Peyer's patch (tissue), 4 donors: Measurements from ENCODE around the gene LPAR1. TPM values are rescaled to one million over a fixed set of nuclear protein-coding genes. Genes with fewer than 3 reads are reported as not detected.

Experiments
- DNase-seq, 3 donors: peaks; one replicate each; pipeline ENCODE4 v3.0.0-alpha.2; 2017 to 2019
- H3K27ac ChIP-seq, 4 donors: fragments of 200-600 bp; sonication (generic); one replicate each; pipeline ENCODE4 v1.5.1; 2016 to 2019
- H3K27me3 ChIP-seq, 2 donors: fragments of 200-600 bp; sonication (generic); one replicate each; pipeline ENCODE4 v1.5.1; 2019
- H3K36me3 ChIP-seq, 3 donors: fragments of 200-600 bp; sonication (generic); one replicate each; pipeline ENCODE4 v1.5.1; 2016 to 2019
- H3K4me1 ChIP-seq, 4 donors: fragments of 200-600 bp; sonication (generic); one replicate each; pipeline ENCODE4 v1.5.1; 2016 to 2019
- H3K4me3 ChIP-seq, 4 donors: fragments of 200-600 bp; sonication (generic); 1 replicate in 3 of 4; 2 replicates in 1 of 4; pipeline ENCODE4 v1.5.1; 2016 to 2019; ENCODE audit warnings: mild to moderate bottlenecking in 1 of 4
- H3K9me3 ChIP-seq, 4 donors: fragments of 200-600 bp; sonication (generic); one replicate each; pipeline ENCODE4 v1.5.1; 2016 to 2019; ENCODE audit warnings: mild to moderate bottlenecking in 1 of 4
- CTCF ChIP-seq, 6 experiments: fragments of 450-650 bp in 4 of 6; fragments of 200-600 bp in 2 of 6; sonication (generic) in 1 of 6; IDR thresholded peaks; one replicate each; pipeline ENCODE4 v1.5.1; 2017 to 2019; ENCODE audit warnings: antibody characterized with exemption in 6 of 6, mild to moderate bottlenecking in 3 of 6, moderate library complexity in 1 of 6
- POLR2A ChIP-seq, 2 donors: fragments of 450-650 bp; IDR thresholded peaks; one replicate each; pipeline ENCODE4 v1.5.1; 2017; ENCODE audit warnings: antibody characterized with exemption in 2 of 2, mild to moderate bottlenecking in 2 of 2, moderate library complexity in 2 of 2
- total RNA-seq, 4 donors: library from RNA; depleted of rRNA; stranded (reverse); fragments of >200 nt; gene quantifications; one replicate each; pipeline ENCODE4 v1.1.0, GENCODE V29; 2016

Gene LPAR1
- total RNA-seq, 4 donors from 2014 or later: 25.0 to 56.1 (median 31.9) TPM

DNA sequence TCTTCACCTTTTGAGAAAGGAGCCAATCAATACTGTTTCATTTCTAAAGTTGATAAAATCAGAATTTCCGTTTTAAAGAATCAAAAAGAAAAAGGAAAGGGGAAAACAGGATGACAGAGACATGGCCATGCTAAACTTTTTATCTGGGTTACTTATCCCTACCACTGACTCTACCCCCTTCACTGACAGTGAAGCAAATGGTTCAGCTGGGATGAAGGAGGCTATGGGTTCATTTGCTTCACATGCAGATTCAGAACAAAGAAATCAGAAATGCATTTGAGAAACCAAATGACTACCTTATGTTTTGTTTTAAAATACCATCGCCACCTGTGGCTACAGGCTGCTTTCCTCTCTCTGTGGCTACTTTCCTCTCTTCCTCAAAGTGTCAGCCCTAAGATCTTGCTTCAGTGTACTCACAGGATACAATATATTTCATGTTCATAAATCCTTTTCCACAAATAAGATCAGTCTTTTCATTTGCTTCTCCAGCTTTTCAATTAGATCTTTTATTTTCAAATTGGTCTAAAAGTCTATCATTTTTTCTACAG, 53.3 kb downstream of the LPAR1 start:
- H3K4me3 ChIP-seq: no peak overlapping the region
- no peak overlapping the region for H3K27ac ChIP-seq
- TF ChIP-seq CTCF (IDR thresholded peaks at IDR 0.05): no peak
- no peak for TF ChIP-seq POLR2A (IDR thresholded peaks at IDR 0.05)
- H3K4me1 ChIP-seq: no peaks in the 10 kb centered on the region
- H3K9me3 ChIP-seq: no peaks in the 10 kb centered on the region
- no peaks in the 10 kb centered on the region for H3K36me3 ChIP-seq
- H3K27me3 ChIP-seq: no peaks in the 10 kb centered on the region
- DNase-seq: no peak

- Histone ChIP-seq H3K4me3 (no peak overlapping the region), H3K27ac (no peak overlapping the region), H3K9me3 (no peaks in the 10 kb centered on the region), H3K36me3 (no peaks in the 10 kb centered on the region), H3K4me1 (peaks cover 0 to 20% (median 0%) of the 10 kb centered on the region in 4 donors), H3K27me3 (no peaks in the 10 kb centered on the region)
- DNase-seq: no peak
- no peak for TF ChIP-seq CTCF (IDR thresholded peaks at IDR 0.05)
- TF ChIP-seq POLR2A (IDR thresholded peaks at IDR 0.05): no peak
Measured at GRCh38 chr9:110980261-110980660, 58.0 kb downstream of the LPAR1 start.

- Histone ChIP-seq H3K27me3 (no peaks in the 10 kb centered on the region), H3K36me3 (no peaks in the 10 kb centered on the region), H3K27ac (no peak overlapping the region), H3K9me3 (no peaks in the 10 kb centered on the region), H3K4me3 (no peak overlapping the region), H3K4me1 (peaks cover 0 to 22% (median 0%) of the 10 kb centered on the region in 4 donors)
- DNase-seq: no peak
- no peak for TF ChIP-seq CTCF (IDR thresholded peaks at IDR 0.05)
- no peak for TF ChIP-seq POLR2A (IDR thresholded peaks at IDR 0.05)
Measured at GRCh38 chr9:110979636-110980035, 58.6 kb downstream of the LPAR1 start.

DNA sequence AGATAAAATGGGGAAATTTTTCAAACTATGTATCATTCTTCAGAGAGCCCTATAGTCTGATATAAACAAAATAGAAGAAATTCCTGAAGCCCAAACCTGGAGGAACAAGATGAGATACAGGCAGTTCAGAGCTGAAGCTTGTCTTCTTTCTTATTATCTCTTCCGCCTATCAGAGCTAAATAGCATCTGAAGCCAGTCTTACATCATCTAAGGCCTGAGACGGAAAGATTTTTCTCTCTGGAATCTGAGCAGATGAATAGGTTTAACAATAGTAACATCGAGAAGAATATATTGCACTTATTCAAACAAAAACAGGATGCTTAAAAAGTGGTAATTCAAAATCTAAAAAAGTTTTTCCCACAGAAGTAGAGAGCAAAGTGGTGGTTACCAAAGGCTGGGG, 59.8 kb downstream of the LPAR1 start:
- Histone ChIP-seq H3K27me3 (no peaks in the 10 kb centered on the region), H3K9me3 (no peaks in the 10 kb centered on the region), H3K36me3 (no peaks in the 10 kb centered on the region), H3K27ac (no peak overlapping the region), H3K4me3 (no peak overlapping the region), H3K4me1 (peaks cover 0 to 22% (median 0%) of the 10 kb centered on the region in 4 donors)
- TF ChIP-seq POLR2A (IDR thresholded peaks at IDR 0.05) (no peak), CTCF (IDR thresholded peaks at IDR 0.05) (no peak)
- DNase-seq: no peak

DNA sequence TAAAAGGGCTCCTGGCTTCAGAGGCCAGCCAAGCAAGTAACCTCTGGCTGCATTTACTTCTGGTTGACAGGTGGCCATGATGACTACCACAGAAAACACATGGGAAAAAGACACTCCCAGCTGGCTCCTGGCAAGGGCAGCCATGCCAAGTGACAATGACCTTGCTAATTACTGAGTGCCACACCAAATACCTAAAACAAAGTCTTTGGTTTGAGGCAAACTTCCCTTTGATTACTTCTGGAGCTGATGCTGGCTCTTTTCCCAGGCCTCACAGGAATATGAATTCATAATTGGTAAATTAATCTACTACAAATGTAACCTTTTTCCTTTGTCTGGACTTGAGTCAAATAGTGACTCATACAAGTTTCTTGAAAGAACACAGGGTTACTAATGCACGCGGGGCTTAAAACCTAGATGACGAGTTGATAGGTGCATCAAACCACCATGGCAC, 61.0 kb downstream of the LPAR1 start:
- peaks cover 0 to 22% (median 0%) of the 10 kb centered on the region in 4 donors for H3K4me1 ChIP-seq
- H3K36me3 ChIP-seq: no peaks in the 10 kb centered on the region
- peak in 2 of 3 donors; percentile 58 to 67 for DNase-seq
- no peaks in the 10 kb centered on the region for H3K9me3 ChIP-seq
- TF ChIP-seq POLR2A (IDR thresholded peaks at IDR 0.05) (no peak), CTCF (IDR thresholded peaks at IDR 0.05) (no peak)
- H3K27ac ChIP-seq: peak overlapping the region in 1 of 4 donors; percentile 67
- no peaks in the 10 kb centered on the region for H3K27me3 ChIP-seq
- H3K4me3 ChIP-seq: no peak overlapping the region

DNA sequence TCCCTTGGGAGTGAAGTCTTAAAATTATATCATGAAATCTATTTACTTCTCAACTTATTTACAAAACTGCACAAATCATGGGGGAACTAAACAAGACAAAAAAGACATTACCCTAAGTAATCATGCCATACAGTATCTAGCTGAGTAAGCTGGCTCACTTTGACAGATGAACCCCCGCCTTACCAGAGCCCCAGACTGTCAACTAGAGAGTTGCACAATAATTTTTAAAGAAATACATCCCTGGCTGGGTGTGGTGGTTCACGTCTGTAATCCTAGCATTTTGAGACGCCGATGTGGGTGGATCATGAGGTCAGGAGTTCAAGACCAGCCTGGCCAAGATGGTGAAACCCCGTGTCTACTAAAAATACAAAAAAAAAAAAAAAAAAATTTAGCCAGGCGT, 62.3 kb downstream of the LPAR1 start:
- DNase-seq: no peak
- Histone ChIP-seq H3K36me3 (no peaks in the 10 kb centered on the region), H3K27ac (no peak overlapping the region), H3K9me3 (no peaks in the 10 kb centered on the region), H3K4me3 (no peak overlapping the region), H3K4me1 (peaks cover 0 to 22% (median 0%) of the 10 kb centered on the region in 4 donors), H3K27me3 (no peaks in the 10 kb centered on the region)
- TF ChIP-seq POLR2A (IDR thresholded peaks at IDR 0.05): no peak
